Activated CD4-positive, alpha-beta T cell treated with anti-CD3 and anti-CD28 coated beads for 1 hour (primary cell): ENCODE results near the gene RPP30.
"Not testable (repeated sequence)": the region's sequence is repeated elsewhere in the genome, so short reads cannot be mapped to it uniquely, and the experiment has no call there.

Experiments used
- DNase-seq: peaks from one replicate; pipeline ENCODE4 v3.0.0-alpha.2; 2020

Gene RPP30

GRCh38 chr10:90872648-90873020 lies 860 bp downstream of the RPP30 start:
- no peak for DNase-seq

- DNase-seq: no peak
Observed at GRCh38 chr10:90879062-90879461, 7.3 kb downstream of the RPP30 start.

DNA sequence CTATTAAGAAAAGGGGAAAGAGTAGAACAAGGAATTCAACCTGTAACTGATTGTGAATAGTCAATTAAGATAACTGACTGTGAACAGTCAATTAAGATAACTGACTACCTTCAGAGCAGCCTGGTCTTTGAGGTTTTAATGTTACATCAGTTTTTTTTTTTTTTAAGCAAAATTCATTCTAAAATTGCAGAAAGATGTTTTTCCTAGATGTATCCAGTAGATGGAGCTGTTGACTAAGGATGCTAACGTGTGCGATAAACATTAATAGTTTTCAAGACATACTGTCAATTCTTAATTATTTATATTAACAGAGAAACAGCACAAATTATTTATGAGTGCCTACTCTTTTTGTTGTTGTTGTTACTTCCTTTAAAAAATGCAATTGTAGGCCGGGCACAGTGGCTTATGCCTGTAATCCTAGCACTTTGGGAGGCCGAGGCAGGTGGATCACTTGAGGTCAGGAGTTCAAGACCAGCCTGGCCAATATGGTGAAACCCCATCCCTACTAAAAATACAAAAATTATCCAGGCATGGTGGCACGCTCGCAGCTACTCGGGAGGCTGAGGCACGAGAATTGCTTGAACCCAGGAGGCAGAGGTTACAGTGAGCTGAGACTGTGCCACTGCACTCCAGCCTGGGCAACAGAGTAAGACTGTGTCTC lies 8.4 kb downstream of the RPP30 start:
- DNase-seq: not testable (repeated sequence)

DNA sequence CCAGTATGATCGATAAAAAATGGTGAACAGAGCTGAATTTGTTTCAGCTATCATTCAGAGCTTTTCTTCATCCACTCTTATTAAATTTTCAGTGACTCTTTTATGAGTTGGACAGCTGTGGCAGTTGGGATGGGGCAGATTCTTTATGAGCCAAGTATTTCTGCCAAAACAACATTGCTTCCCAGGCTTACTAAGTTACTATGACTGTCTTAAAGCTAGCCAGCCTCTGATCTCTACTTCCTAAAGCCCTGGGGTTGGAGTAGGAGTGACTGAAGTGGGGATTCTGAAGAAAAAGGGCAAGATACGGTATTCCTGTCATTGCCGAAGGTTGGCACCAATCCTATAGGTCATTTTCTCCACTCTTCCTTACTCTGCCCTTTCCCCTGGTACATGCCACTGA lies 12.7 kb downstream of the RPP30 start:
- DNase-seq: no peak

DNA sequence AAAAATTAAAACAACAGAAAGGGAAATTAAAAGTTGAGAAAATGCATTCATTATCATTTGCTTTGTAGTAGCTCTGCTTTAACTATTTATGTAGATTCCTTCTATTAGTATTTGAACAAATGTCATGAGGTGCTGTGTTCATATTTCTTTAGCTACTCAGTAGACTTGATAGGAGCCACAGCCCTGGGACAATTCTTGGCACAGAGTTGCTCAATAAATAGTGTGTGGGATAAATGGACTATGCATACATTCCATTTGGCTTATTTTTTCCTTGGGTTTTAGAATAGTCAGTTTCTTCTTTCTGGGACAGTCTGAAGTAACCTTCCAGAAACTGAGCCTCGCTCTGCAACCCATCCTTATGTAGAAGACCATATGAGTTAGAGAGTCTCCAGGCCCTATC lies 13.4 kb downstream of the RPP30 start:
- no peak for DNase-seq

DNA sequence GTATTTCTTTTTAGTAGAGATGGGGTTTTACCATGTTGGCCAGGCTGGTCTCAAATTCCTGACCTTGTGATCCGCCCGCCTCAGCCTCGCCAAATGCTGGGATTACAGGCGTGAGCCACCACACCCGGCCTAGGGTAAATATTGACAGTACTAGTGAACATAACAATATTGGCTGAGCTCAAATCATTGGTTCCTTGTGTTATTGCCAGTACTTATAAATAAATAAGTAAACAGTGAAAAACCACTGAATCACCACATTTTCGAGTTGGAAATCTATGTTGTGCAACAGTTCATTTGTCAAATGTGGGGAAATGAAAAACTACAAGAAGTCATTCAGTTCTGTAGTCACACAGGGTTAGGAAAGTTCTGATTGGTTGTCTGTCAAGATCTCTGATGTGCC lies 15.8 kb downstream of the RPP30 start:
- no peak for DNase-seq

DNA sequence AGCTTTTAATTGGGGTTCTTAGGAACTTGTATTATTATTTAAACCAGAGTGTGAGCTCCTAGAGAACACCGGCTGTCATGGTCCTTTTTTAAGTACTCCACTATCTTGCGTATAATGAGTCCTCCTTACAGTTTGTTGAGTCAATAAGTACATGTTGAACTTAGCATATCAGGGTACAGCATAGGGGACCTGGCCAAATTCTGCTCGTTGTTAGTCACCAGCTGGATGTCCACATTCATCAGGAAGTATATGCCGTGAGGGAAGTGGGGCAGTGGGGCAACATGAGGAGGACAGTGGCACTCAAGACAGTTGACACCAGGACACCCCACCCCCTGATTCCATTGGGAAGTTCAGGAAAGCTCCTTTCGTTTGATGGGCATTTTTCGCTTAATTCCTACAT lies 16.6 kb downstream of the RPP30 start:
- no peak for DNase-seq

DNA sequence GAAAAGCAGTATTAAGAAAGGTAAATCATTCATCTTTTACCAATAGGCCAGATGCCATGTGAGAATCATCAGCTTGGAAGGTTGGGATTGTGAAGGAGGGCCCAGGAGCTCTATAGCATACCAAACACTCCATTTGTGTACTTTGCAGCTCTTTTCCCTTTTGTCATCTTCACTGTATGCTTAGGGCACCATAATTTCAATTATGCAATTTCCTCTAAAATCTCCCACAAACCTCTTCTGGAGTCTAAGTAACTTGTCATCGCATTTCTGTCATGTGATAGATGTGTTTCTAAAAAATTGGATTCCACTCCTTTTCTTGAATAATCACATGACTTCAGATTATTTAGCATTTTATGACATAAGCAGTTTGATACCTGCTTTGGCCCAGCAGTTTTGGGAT lies 17.9 kb downstream of the RPP30 start:
- no peak for DNase-seq

DNA sequence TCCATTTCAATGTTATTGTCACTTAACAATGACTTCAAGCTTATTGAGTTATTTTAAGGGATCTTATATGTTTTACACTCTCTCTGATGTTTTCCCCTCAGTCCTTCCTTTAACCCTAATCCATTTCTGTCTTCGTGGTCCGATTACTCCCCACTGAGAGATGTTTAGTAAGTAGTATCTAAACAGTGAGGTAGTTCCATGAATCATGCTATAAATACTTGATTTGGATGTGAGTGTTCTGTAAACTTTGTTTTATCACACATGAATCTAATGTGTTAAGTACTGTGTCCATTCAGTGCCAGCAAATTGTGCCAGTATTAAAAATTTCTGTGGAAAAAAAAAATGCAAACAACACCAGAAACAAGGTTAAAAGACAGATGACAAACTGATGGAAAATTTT lies 18.6 kb downstream of the RPP30 start:
- no peak for DNase-seq

GRCh38 chr10:90893190-90893589 lies 21.4 kb downstream of the RPP30 start:
- DNase-seq: no peak

DNA sequence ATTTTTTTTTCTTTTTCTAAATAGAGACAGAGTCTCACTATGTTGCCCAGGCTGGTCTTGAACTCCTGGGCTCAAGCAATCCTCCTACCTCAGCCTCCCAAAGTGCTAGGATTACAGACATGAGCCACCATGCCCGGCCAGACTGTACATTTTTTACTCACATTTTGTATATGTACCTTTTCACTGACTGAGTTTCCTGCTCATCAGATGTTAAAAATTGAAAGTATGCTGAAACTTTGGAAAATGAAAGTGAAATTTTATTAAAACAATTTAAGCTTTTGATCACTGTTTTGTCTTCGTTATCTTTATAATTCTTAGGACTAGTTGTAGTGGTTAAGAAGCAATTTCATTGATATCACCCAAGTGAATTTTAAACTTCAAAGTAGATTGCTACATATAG lies 25.1 kb downstream of the RPP30 start:
- not testable (repeated sequence) for DNase-seq

DNA sequence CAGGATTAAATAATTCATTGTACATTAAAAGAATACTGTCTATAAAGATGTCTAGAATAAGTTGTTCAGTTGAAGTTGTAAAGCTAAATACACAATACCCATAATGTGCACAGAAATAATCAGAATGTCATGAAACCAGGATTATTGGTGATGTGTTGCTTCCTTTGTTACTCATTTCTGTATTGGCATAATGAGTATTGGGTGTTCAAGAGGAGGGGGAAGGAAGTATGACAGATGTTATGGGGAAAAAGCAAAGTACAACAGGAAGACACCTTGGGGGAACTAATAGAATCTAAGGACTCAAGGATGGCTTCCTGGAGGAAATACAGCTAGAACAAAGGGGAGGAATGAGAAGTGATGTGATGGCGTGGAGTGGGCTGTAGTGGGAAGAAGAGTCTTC lies 34.2 kb downstream of the RPP30 start:
- DNase-seq: no peak

DNA sequence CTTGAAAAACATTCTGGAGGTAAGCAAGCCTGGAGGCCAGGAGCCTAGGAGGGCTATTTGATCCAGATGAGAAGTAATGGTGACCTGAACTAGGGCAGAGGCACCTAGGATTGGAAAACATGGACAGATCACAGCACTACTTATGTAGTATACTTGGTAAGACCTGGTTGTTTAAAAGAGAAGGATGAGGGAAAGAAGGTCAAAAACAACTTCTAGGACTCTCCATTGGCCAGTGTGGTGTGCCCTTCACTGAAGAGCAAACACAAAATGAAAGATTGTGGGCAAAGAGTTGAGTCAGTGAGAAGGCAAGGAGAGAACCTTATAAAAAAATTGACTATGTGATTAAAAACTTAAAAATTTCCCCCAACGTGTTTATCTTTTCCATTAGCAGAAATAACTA lies 34.8 kb downstream of the RPP30 start:
- DNase-seq: no peak

- peak; percentile 9 for DNase-seq
Observed at GRCh38 chr10:90911133-90912051, 39.6 kb downstream of the RPP30 start.

GRCh38 chr10:90912174-90912573 lies 40.4 kb downstream of the RPP30 start:
- no peak for DNase-seq

DNA sequence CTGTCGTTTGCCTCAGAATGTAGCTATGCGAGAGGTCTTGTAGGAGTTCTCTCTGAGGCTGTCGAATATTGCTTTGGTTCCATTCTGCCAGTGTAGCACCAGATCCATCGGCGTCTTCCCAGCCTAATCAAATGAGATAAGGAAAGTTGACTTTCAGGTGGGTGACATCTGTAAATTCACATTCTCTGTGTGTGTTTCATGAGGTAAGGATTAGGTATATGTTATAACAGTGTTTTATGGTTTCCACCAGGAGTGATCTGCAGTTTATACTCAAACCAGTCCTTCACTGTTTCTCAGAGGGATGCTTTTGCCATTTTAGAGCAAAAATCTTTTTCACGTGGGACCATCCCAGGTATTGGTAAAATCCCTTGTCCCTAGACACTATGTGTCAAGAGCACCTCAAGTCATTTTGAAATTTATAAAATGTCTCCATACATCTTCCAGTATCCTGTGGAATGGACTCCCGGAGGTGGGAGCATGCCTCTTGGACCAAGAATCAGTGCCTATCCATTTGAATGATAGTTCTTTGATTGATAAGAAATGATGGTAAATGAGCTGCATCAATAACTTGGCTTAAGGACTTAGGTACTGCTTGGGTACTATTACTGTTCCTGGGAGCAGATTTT lies 41.2 kb downstream of the RPP30 start:
- DNase-seq: no peak

DNA sequence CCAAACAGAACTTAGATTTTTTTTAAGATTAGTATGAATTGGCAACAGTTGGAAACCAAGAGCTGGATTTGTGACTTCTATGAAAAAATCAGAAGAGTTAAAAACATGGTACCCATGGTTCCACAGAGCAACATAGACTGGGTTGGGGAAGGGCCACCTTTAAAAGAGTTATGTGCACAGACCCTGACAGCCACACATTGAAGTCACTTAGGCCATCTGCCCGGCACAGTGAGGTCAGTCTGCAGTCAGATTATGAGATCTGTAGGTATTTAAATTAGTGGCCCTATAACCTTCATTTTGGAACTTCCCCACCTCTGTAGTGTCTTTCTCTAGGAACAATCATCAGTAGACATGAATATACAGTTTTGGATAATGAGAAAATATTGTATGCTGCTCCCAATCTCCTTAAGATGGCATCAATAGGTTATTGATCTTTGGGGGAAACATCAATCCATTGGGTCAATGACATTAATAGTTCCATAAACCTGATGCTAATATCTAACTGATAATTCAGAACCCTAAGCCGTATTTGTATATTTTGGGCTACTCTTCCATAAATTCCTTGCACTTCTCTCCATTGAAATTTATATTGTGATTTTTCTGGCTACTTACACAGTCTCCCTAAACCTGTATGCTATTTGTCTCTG lies 42.1 kb downstream of the RPP30 start:
- DNase-seq: no peak

GRCh38 chr10:90914992-90915765 lies 43.4 kb downstream of the RPP30 start:
- DNase-seq: no peak

- DNase-seq: no peak
Observed at GRCh38 chr10:90915766-90916075, 43.9 kb downstream of the RPP30 start.

DNA sequence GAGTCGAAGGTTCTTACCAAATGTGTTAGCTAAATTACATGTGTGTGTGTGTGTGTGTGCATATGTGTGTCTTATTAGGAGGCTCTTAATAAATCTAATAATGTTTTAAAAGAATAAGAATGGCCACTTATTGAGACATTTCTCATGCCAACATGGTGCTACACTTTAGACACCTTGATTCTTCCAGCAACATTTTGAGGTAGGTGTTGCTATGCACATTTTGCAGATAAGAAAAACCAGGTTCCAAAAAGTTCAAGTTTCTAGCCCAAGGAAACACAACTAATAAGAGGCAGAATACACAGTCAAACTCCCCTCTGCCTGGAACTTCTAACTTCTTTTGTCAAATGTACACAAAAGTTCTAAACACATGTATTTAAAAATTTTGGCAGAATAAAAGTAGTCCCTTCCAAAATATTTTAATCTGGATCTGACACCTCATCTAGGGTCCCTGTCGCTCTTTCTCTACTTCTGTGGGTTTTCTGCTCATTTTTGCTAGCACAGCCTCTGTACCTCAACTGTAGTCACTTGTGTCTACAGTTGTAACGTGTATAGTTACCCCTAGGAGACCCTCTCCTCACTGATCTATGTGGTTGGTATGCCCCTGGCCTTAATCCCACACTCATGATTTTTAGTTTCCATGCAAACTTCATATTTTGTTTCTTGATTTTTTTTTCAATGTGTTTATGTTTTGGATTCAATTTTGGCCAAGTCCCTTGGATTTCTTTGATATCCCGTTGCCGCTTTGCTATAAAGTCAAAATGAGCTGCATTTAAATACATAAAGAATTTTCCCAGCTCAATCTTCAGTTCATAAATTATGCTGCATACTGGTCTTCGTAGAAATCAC lies 44.8 kb downstream of the RPP30 start:
- no peak for DNase-seq

- DNase-seq: no peak
Observed at GRCh38 chr10:90917238-90917967, 45.6 kb downstream of the RPP30 start.
